ENCODE data around the gene YIPF4. TPM values are rescaled to one million over a fixed set of nuclear protein-coding genes. Genes with fewer than 3 reads are reported as not detected.
"Not testable (repeated sequence)": the region's sequence is repeated elsewhere in the genome, so short reads cannot be mapped to it uniquely, and the experiment has no call there.

YIPF4 gene
- total RNA-seq, 1 donor: 56.1 TPM

- peak; percentile 94 for DNase-seq (ENCODE audit: low read depth)
- TF ChIP-seq, protein P1, sequence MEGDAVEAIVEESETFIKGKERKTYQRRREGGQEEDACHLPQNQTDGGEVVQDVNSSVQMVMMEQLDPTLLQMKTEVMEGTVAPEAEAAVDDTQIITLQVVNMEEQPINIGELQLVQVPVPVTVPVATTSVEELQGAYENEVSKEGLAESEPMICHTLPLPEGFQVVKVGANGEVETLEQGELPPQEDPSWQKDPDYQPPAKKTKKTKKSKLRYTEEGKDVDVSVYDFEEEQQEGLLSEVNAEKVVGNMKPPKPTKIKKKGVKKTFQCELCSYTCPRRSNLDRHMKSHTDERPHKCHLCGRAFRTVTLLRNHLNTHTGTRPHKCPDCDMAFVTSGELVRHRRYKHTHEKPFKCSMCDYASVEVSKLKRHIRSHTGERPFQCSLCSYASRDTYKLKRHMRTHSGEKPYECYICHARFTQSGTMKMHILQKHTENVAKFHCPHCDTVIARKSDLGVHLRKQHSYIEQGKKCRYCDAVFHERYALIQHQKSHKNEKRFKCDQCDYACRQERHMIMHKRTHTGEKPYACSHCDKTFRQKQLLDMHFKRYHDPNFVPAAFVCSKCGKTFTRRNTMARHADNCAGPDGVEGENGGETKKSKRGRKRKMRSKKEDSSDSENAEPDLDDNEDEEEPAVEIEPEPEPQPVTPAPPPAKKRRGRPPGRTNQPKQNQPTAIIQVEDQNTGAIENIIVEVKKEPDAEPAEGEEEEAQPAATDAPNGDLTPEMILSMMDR (IDR thresholded peaks at IDR 0.05; ENCODE audit: insufficient read depth, low read length): no peak
These were observed 79.1 kb downstream of the YIPF4 start, which contains the start of gene BIRC6 for GRCh38 chr2:32356681-32357317. Gene BIRC6 (plus strand): TSS chr2:32357023. CDS start chr2:32357162, 139 bp downstream.

DNA sequence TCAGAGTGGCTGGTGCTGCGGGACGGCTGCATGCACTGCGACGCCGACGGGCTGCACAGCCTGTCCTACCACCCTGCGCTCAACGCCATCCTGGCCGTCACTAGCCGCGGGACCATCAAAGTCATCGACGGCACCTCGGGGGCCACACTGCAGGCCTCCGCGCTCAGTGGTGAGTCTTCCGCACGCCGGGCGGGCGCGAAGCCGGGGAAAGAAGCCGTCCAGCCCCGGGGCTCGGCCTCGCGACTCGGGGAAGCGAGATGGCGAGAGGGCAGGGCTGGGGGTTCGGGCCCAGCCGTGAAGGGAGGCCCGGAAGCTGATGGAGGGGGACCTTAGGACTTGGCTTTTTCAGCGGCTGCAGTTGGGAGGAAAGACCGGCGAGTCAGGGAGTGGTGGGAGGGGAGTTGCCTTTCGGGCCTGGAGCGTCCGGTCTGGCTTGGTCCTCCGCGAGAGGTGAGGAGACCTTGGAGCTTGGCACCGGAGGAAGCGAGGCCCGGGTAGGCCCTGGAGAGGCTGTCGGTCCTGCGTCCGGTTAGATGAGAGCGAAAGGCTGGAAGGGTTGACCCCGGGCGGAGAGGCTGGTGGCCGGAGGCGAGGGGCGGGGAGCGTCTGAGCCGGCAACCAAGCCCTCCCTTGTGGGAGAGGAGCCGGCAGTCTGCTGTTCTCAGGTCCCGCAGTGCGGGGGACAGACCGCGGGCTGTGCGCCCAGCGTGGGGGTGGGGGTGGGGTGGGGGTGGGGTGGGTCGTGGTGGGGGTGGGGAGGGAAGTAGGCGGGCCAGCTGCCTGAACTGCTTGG, 79.8 kb downstream of the YIPF4 start:
- TF ChIP-seq, protein P1 (IDR thresholded peaks at IDR 0.05; ENCODE audit: insufficient read depth, low read length): no peak
- peak; percentile 35 for DNase-seq (ENCODE audit: low read depth)
- H3K4me3 ChIP-seq (ENCODE audit: low read depth, low read length): peak overlapping the region; percentile 93

More at GRCh38 chr2:32356681-32357317, 79.1 kb downstream of the YIPF4 start, which contains the start of gene BIRC6:
- peak within 1 kb of the TSS; percentile 93 for H3K4me3 ChIP-seq (ENCODE audit: low read depth, low read length)

DNA sequence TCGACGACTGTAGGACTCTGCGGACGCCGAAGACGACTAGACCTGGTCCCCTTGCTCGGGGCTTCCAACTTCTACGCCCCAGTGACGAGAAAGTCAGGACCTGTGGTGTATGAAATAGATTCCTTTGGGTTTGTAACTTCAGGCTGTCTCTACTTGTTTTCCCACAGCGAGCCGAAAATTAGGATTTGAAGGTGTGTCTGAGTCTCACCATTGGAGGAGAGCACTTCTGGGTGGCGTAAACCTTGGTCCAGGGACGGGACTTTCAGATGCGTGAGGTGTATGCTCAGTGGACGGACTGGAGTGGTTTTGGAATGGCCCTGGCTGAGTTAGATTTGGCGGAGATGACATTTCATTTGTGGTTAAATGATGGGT, 80.4 kb downstream of the YIPF4 start:
- TF ChIP-seq, protein P1 (IDR thresholded peaks at IDR 0.05; ENCODE audit: insufficient read depth, low read length): no peak
- H3K4me3 ChIP-seq (ENCODE audit: low read depth, low read length): peak overlapping the region; percentile 93
- DNase-seq (ENCODE audit: low read depth): peak; percentile 31

DNA sequence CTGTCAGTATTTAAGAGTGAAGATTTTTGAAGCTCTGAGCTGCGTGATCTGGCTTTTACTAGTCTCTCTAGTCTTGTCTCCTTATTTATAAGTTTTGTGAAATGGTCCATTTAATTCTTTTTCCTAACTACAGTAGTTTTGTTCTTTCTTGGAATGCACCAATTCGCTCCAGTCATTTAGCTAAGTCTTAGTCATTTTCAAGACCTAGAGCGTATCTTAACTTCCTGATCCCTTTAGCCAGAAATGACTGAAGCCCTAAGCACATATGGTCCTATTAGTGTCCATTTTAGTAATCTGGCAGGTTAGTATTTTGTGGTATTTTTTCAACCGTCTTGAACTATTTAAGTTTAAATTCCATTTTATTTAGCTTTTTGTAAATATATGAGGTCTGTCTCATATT, 82.7 kb downstream of the YIPF4 start:
- H3K4me3 ChIP-seq (ENCODE audit: low read depth, low read length): no peak overlapping the region
- DNase-seq (ENCODE audit: low read depth): peak; percentile 44
- TF ChIP-seq, protein P1 (IDR thresholded peaks at IDR 0.05; ENCODE audit: insufficient read depth, low read length): no peak

DNA sequence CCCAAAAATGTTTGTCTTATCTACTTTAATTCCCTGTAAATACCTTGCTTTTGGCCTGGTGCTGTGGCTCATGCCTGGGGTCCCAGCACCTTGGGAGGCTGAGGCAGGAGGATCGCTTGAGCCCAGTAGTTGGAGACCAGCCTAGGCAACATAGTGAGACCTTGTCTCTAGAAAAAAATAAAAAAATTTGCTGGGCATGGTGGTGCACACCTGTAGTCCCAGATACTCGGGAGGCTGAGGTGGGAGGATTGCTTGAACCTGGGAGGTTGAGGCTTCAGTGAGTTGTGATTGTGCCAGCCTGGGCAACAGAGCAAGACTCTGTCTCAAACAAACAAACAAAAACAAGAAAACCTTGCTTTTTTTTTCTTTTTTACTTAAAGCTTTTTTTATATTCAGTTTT, 85.3 kb downstream of the YIPF4 start:
- DNase-seq (ENCODE audit: low read depth); H3K4me3 ChIP-seq (ENCODE audit: low read depth, low read length): not testable (repeated sequence)

GRCh38 chr2:32363597-32363996, 85.9 kb downstream of the YIPF4 start:
- no peak for DNase-seq (ENCODE audit: low read depth)
- H3K4me3 ChIP-seq (ENCODE audit: low read depth, low read length): no peak overlapping the region
- TF ChIP-seq, protein P1 (IDR thresholded peaks at IDR 0.05; ENCODE audit: insufficient read depth, low read length): no peak

DNA sequence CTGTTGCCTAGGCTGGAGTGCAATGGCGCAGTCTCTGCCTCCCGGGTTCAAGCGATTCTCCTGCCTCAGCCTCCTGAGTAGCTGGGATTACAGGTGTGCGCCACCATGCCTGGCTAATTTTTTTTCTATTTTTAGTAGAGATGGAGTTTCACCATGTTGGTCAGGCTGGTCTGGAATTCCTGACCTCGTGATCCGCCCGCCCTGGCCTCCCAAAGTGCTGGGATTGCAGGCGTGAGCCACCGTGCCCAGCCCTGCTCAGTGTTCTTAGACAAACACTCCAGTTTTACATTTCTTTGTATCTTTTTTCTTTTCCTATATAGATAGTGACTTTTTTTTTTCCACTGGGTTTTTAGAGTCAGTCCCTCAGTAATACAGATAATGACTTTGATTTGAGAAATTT, 86.6 kb downstream of the YIPF4 start:
- not testable (repeated sequence) for H3K4me3 ChIP-seq (ENCODE audit: low read depth, low read length); DNase-seq (ENCODE audit: low read depth)

DNA sequence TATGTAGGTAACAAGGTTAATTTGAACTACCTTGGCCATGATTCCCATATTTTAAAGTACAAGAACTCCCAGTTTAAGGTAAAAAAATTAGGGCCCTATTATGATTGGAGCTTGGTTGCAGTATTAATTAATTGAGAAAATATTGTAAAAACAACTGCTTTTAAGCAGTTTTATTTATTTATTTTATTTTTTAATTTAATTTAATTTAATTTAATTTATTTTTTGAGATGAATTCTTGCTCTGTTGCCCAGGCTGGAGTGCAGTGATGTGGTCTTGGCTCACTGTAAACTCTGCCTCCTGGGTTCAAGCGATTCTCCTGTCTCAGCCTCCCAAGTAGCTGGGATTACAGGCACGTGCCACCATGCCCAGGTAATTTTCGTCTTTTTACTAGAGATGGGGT, 88.0 kb downstream of the YIPF4 start:
- not testable (repeated sequence) for H3K4me3 ChIP-seq (ENCODE audit: low read depth, low read length); DNase-seq (ENCODE audit: low read depth)

Other genes with a start within 250 kb of the YIPF4 start
- 43.6 and 77.6 TPM in 2 replicates for gene DPY30, start 238.1 kb upstream of the YIPF4 start, total RNA-seq (ENCODE audit: low replicate concordance)
- 26.6 and 37.3 TPM in 2 replicates for gene SPAST, start 214.3 kb upstream of the YIPF4 start, total RNA-seq (ENCODE audit: low replicate concordance)
- 25.8 and 47.2 TPM in 2 replicates for gene SLC30A6, start 112.0 kb upstream of the YIPF4 start, total RNA-seq (ENCODE audit: low replicate concordance)
- not detected in 2 replicates for gene NLRC4, start 13.0 kb upstream of the YIPF4 start, total RNA-seq (ENCODE audit: low replicate concordance)
- 102 and 133 TPM in 2 replicates for gene BIRC6, start 79.1 kb downstream of the YIPF4 start, total RNA-seq (ENCODE audit: low replicate concordance)

Measured in fibroblast of the aortic adventitia (primary cell).